Measurements from ENCODE around the gene LRRTM3.

Gene LRRTM3

DNA sequence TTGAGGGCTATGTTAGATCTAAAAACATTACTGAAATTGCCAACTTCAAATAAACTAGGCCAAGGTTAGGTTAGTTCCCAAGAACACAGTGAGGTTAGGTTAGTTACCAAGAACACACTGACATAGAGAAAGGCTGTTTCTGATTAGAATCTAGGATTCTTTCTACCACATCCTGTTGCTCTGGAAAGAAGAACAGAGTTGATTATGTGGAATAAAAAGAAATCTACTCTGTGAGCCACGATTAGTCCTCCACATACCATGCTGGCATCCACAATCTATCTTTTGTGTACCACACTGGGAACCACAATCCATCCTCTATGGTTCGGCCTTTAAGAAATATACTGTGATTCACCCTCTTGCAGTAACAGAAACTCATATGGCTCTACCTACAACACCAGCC is 91.4 kb downstream of the LRRTM3 start:
- DNase-seq (ENCODE audit: low spot score) = no peak

GRCh38 chr10:67022099-67022498 is 96.3 kb downstream of the LRRTM3 start:
- DNase-seq (ENCODE audit: low spot score) = no peak

DNA sequence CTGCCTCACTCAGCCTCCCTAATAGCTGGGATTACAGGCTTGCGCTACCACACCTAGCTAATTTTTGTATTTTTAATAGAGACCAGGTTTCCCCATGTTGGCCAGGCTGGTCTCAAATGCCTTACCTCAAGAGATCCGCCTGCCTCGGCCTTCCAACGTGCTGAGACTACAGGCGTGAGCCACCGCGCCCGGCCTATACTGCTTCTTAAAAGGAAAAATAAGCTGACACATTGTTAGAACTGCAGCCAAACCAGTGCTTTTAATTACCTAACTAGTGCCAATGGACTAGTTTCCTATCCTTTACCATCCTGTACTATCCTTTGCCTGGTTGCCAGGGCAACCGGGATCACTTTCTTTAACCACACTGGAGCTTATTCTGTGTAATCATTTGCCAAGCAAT is 108.0 kb downstream of the LRRTM3 start:
- no peak for DNase-seq (ENCODE audit: low spot score)

DNA sequence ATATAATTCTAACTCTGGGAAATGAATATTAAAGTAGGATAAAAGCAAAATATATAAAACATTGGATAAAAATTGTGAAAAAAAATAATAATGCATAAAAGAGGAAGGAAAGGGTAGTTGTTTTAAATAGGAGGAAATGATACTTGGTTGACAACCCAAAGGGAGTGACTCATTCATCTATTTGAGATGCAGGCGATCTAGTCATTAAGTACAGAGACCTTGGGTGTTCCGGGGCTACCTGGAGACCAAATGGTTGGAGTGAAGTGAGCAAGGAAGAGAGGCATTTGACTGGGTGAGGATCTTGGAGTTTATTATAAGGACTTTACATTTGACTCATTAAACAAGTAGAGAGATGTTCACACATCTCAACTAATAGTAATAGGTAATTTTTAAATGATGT is 111.0 kb downstream of the LRRTM3 start:
- DNase-seq (ENCODE audit: low spot score) = no peak

GRCh38 chr10:67043041-67043440 is 117.2 kb downstream of the LRRTM3 start:
- no peak for DNase-seq (ENCODE audit: low spot score)

DNA sequence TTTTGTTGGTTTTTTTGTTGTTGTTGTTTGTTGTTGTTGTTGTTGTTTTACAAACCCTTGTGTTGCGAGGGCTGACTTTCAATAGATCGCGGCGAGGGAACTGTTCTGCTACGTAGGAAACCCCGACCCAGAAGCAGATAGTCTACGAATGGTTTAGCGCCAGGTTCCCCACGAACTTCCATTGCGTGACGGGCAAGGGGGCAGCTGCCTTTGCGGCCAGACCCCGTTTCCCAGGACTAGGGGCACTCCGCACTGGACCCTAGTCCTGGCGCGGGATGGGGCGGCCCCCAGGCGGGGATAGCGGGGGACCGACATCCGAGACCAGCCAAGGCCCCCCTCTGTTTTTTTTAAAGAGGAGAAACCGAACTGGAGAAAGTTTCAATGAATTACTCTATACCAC is 119.6 kb downstream of the LRRTM3 start:
- DNase-seq (ENCODE audit: low spot score) = no peak

- no peak for DNase-seq (ENCODE audit: low spot score)
These were observed 120.7 kb downstream of the LRRTM3 start for GRCh38 chr10:67046507-67046906.

GRCh38 chr10:67049988-67050387 is 124.2 kb downstream of the LRRTM3 start:
- no peak for DNase-seq (ENCODE audit: low spot score)

- peak; percentile 16 for DNase-seq (ENCODE audit: low spot score)
These were observed 124.6 kb downstream of the LRRTM3 start for GRCh38 chr10:67050415-67050814.

GRCh38 chr10:67072654-67073053 is 146.8 kb downstream of the LRRTM3 start:
- no peak for DNase-seq (ENCODE audit: low spot score)

DNA sequence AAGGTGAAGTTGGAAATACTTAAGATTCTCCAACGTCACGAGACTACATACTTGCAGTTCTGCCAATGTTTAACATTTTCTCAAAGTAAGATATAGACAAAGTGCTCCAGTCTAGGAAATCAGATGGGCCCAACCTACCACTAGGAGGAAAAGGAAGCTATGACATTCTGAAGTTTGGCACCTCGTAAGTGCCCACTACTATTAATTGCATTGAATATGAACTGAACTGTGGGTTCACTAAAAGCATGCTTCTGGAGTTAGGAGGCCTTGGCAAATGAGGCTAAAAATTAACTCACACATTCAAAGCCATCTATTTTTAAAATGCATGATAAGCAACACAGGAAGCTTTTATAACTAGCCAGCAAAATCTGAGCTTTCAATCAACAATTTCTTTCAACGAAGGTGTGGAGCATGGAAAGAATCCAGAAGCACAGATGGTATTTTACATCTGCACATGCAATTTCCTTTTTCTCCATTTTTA is 149.7 kb downstream of the LRRTM3 start:
- DNase-seq (ENCODE audit: low spot score) = no peak

- no peak for DNase-seq (ENCODE audit: low spot score)
These were observed 150.3 kb downstream of the LRRTM3 start for GRCh38 chr10:67076144-67076543.

- no peak for DNase-seq (ENCODE audit: low spot score)
These were observed 151.5 kb downstream of the LRRTM3 start for GRCh38 chr10:67077376-67077775.

DNA sequence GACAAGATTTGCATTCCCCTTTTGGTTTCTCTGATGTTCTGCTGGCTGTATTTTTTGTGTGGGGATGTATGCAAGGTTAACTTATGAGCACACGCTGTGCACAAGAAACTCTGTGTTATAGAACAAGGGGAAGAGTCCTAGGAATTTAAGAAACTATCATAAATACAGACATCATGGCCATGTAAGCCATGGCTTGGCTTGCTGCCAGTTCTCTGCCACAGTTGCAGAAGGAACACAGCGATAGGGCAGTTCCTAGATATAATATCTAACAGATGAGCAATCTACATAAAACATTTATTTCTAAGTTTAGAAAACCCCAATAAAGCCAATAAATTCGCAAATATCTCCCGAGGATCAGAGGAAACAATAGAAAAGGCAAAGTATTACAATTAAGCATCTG is 153.3 kb downstream of the LRRTM3 start:
- no peak for DNase-seq (ENCODE audit: low spot score)

GRCh38 chr10:67086327-67087134 is 160.7 kb downstream of the LRRTM3 start:
- DNase-seq (ENCODE audit: low spot score) = no peak

- DNase-seq (ENCODE audit: low spot score) = no peak
These were observed 161.2 kb downstream of the LRRTM3 start for GRCh38 chr10:67087135-67087425.

DNA sequence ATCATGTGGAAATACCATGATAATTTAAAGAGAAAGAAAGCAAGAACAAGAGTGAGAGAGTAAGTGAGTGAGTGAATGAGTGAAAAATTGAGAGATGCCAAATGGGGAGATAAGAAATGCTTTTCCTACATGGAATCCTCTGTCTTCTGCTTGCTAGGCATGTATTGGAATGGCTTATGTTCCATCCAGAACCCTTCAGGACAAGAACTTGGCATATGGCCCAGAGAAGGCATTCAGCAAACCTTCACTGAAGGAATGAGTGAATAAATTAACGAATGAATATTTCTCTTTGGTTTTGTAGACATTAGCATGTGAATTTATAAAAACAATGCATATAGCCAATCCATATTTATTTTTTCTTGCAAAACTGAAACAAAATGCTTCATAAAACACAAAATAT is 162.2 kb downstream of the LRRTM3 start:
- no peak for DNase-seq (ENCODE audit: low spot score)

DNA sequence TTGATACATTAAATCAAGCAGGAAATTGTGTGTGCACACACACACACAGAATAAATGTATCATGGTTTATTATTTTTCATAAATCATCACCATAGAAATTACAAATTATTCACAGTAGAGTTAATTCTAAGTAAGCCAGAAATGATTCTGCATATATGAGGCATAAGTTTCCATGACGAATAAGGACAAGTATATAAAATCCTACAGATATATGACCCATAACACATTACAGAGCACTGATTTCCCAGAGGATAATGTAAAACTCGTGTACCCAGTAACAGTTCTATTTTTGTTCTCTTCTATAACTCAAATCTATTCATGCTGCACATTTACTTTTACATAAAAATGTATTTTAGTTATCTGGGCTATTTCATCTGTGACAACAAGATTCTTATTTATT is 169.7 kb downstream of the LRRTM3 start:
- no peak for DNase-seq (ENCODE audit: low spot score)

- no peak for DNase-seq (ENCODE audit: low spot score)
These were observed 172.6 kb downstream of the LRRTM3 start for GRCh38 chr10:67098461-67098860.

- no peak for DNase-seq (ENCODE audit: low spot score)
These were observed 175.1 kb downstream of the LRRTM3 start for GRCh38 chr10:67100951-67101350.

- no peak for DNase-seq (ENCODE audit: low spot score)
These were observed 181.8 kb downstream of the LRRTM3 start for GRCh38 chr10:67107670-67108069.

DNA sequence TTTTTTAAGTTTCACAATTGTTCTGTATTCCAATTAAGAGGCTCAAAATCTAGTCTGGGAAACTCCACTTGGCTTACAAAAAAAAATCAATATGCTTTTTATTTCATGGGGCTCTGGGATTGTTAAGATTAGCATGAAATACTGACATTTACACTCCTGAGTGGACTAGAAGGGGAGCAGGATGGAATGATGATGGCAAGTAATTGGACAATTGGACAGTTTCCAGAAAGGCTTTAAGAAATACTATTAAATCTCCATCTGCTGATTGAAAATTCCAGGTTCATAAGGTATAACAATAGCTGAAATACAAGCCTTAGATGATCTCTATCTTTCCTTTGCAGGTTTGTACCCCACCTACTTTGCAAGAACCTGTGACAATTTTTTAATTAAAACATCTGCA is 184.4 kb downstream of the LRRTM3 start:
- peak; percentile 49 for DNase-seq (ENCODE audit: low spot score)

DNA sequence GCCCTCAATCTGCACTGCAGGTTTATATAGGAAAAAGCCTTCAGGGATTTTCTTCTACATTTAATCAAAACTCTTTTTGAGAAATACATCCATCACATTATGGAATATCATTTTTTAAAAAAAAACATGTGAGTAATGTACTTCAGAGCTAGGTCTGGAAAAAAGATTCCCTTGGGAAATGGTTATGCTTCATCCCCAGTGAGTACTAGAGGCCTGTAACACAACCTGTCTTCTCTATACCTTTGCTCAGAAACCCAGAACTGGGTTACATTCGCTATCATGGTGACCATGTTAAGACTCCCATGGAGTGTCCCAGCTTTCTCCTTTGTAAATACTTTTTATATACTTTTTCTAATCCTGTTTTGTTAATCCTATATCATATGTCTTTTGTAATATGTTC is 186.9 kb downstream of the LRRTM3 start:
- no peak for DNase-seq (ENCODE audit: low spot score)

DNA sequence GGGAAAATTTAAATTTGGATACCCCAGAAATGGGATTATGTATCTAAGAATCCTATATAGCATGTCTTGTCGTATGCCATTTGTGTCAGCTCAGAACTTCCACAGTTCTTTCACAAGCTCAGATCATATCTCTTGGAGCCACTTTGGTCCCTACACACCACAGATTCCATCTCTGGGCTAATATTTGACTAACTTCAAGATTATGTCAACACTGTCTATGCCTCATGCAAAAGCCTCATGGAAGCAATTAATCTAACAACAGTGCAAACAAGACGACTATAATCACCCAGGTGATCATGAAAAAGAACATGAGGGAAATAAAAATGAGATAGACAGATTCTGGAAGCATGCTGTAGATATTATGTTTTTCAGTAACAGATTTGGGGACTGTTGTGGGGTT is 189.1 kb downstream of the LRRTM3 start:
- peak; percentile 5 for DNase-seq (ENCODE audit: low spot score)

Data from SK-N-DZ (cell line).